Activated T-cell treated with anti-CD3 and anti-CD28 coated beads for 1 hour (primary cell): ENCODE data around the gene UQCRH.
"Not testable (repeated sequence)": the region's sequence is repeated elsewhere in the genome, so short reads cannot be mapped to it uniquely, and the experiment has no call there.

Experiments used
- DNase-seq: peaks from one replicate; pipeline ENCODE4 v3.0.0-alpha.2; 2020; ENCODE audit warnings: low read depth

UQCRH gene

GRCh38 chr1:46300673-46301405 is 2.7 kb upstream of the UQCRH start:
- no peak for DNase-seq

GRCh38 chr1:46301406-46301807 is 2.1 kb upstream of the UQCRH start:
- no peak for DNase-seq

GRCh38 chr1:46301808-46302640 is 1.5 kb upstream of the UQCRH start:
- peak; percentile 33 for DNase-seq

GRCh38 chr1:46302641-46303037 is 859 bp upstream of the UQCRH start:
- peak; percentile 12 for DNase-seq

GRCh38 chr1:46303872-46304326 is 401 bp downstream of the UQCRH start:
- DNase-seq = no peak

- no peak for DNase-seq
These were observed 2.6 kb downstream of the UQCRH start for GRCh38 chr1:46306159-46306530.

GRCh38 chr1:46309401-46310159 is 6.1 kb downstream of the UQCRH start:
- DNase-seq = no peak

GRCh38 chr1:46310321-46310720 is 6.8 kb downstream of the UQCRH start:
- no peak for DNase-seq

- DNase-seq = no peak
These were observed 12.3 kb downstream of the UQCRH start for GRCh38 chr1:46315669-46316403.

- no peak for DNase-seq
These were observed 13.8 kb downstream of the UQCRH start for GRCh38 chr1:46317323-46317722.

- not testable (repeated sequence) for DNase-seq
These were observed 15.8 kb downstream of the UQCRH start for GRCh38 chr1:46319301-46319700.

- not testable (repeated sequence) for DNase-seq
These were observed 16.7 kb downstream of the UQCRH start for GRCh38 chr1:46319960-46320914.

GRCh38 chr1:46322191-46322590 is 18.7 kb downstream of the UQCRH start:
- DNase-seq = not testable (repeated sequence)

GRCh38 chr1:46325285-46326076 is 22.0 kb downstream of the UQCRH start:
- DNase-seq = not testable (repeated sequence)

- DNase-seq = not testable (repeated sequence)
These were observed 24.7 kb downstream of the UQCRH start for GRCh38 chr1:46328182-46328581.

GRCh38 chr1:46329807-46330206 is 26.3 kb downstream of the UQCRH start:
- DNase-seq = not testable (repeated sequence)

GRCh38 chr1:46330381-46330780 is 26.9 kb downstream of the UQCRH start:
- not testable (repeated sequence) for DNase-seq

- not testable (repeated sequence) for DNase-seq
These were observed 28.5 kb downstream of the UQCRH start for GRCh38 chr1:46331786-46332540.
